ENCODE results near the gene DDX10. TPM values are rescaled to one million over a fixed set of nuclear protein-coding genes. Genes with fewer than 3 reads are reported as not detected.

Gene DDX10
- total RNA-seq, 4 donors from 2014 or later = 11.5 to 22.0 (median 14.3) TPM

GRCh38 chr11:108966978-108967377 is 302.1 kb downstream of the DDX10 start:
- no peak for DNase-seq (ENCODE audit: extremely low spot score)
- H3K27ac ChIP-seq (replicated peaks in 1 of 4) = peak overlapping the region in 1 of 4 donors; percentile 20
- no peaks in the 10 kb centered on the region for H3K9me3 ChIP-seq
- TF ChIP-seq POLR2A (IDR thresholded peaks at IDR 0.05; ENCODE audit: low read depth) = no peak
- TF ChIP-seq, protein P1, sequence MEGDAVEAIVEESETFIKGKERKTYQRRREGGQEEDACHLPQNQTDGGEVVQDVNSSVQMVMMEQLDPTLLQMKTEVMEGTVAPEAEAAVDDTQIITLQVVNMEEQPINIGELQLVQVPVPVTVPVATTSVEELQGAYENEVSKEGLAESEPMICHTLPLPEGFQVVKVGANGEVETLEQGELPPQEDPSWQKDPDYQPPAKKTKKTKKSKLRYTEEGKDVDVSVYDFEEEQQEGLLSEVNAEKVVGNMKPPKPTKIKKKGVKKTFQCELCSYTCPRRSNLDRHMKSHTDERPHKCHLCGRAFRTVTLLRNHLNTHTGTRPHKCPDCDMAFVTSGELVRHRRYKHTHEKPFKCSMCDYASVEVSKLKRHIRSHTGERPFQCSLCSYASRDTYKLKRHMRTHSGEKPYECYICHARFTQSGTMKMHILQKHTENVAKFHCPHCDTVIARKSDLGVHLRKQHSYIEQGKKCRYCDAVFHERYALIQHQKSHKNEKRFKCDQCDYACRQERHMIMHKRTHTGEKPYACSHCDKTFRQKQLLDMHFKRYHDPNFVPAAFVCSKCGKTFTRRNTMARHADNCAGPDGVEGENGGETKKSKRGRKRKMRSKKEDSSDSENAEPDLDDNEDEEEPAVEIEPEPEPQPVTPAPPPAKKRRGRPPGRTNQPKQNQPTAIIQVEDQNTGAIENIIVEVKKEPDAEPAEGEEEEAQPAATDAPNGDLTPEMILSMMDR (IDR thresholded peaks at IDR 0.05) = no peak
- TF ChIP-seq EP300 (IDR thresholded peaks at IDR 0.05) = no peak
- no peak for TF ChIP-seq POLR2AphosphoS5 (IDR thresholded peaks at IDR 0.05)
- intact Hi-C loops (cut with DNase I) = no loop called here
- H3K36me3 ChIP-seq = no peaks in the 10 kb centered on the region
- no peak overlapping the region for H3K4me3 ChIP-seq
- peaks cover 7 to 18% (median 12%) of the 10 kb centered on the region in 4 donors for H3K4me1 ChIP-seq
- H3K27me3 ChIP-seq = no peaks in the 10 kb centered on the region
- 42% methylated on average over 3 of the region's 3 CpGs for WGBS

- peak overlapping the region in 3 of 4 donors; percentile 20 to 49 (median 47) for H3K27ac ChIP-seq (replicated peaks in 1 of 4)
- 37% methylated on average over 7 of the region's 7 CpGs for WGBS
- peaks cover 7 to 18% (median 12%) of the 10 kb centered on the region in 4 donors for H3K4me1 ChIP-seq
- H3K36me3 ChIP-seq = no peaks in the 10 kb centered on the region
- no peak for DNase-seq (ENCODE audit: extremely low spot score)
- H3K4me3 ChIP-seq = no peak overlapping the region
- H3K27me3 ChIP-seq = no peaks in the 10 kb centered on the region
- intact Hi-C loops (cut with DNase I) = no loop called here
- no peaks in the 10 kb centered on the region for H3K9me3 ChIP-seq
- TF ChIP-seq, protein P1 (IDR thresholded peaks at IDR 0.05) = no peak
- TF ChIP-seq POLR2AphosphoS5 (IDR thresholded peaks at IDR 0.05) = peak; percentile 25 to 57
Observed at GRCh38 chr11:108967571-108967970, 302.7 kb downstream of the DDX10 start.

- intact Hi-C loops (cut with DNase I) = no loop called here
- H3K9me3 ChIP-seq = no peaks in the 10 kb centered on the region
- TF ChIP-seq POLR2AphosphoS5 (IDR thresholded peaks at IDR 0.05) = no peak
- TF ChIP-seq EP300 (IDR thresholded peaks at IDR 0.05) = no peak
- no peak for TF ChIP-seq POLR2A (IDR thresholded peaks at IDR 0.05; ENCODE audit: low read depth)
- TF ChIP-seq, protein P1 (IDR thresholded peaks at IDR 0.05) = no peak
- no peak for DNase-seq (ENCODE audit: extremely low spot score)
- H3K27me3 ChIP-seq = no peaks in the 10 kb centered on the region
- no peak overlapping the region for H3K27ac ChIP-seq (replicated peaks in 1 of 4)
- no peaks in the 10 kb centered on the region for H3K36me3 ChIP-seq
- 85% methylated on average over 6 of the region's 6 CpGs for WGBS
- peaks cover 7 to 18% (median 12%) of the 10 kb centered on the region in 4 donors for H3K4me1 ChIP-seq
- H3K4me3 ChIP-seq = no peak overlapping the region
Observed at GRCh38 chr11:108970221-108970991, 305.5 kb downstream of the DDX10 start.

DNA sequence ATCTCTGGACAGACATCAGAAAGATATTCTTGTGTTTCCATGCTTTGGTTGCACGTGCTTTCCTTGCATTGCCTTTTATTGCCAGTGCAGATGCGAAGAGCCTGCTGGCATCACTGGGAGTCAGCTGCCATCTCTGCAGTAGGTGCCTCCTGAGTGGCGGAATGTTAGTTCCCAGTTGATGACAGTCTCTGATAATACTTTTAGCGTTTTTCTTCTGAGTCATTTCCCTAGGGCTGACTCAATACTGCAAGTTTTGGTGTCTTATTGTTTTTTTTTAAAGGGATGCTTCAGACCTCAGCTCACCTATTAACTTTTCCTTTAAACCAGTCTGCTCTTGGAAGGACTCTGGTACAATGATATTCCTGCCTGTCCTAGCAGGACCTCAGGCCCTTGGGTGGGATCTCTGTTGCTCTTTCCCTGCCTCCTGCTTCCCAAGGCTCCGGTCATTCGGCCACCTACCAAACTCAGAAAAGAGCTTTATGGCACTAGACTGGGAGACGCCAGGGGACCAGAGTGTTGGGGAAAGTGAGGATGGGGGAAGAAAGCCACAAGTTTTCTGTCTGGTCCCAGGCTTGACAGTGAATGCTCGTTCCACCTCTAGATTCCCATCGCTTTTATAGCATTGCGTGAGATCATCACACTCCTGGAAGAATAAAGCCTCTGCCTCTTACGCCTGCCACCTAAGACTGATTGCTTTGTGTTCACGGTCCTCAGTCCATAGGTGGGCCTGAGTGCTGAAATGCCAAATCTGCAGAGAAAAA is 308.7 kb downstream of the DDX10 start:
- intact Hi-C loops (cut with DNase I) = no loop called here
- Histone ChIP-seq H3K27me3 (no peaks in the 10 kb centered on the region), H3K27ac (replicated peaks in 1 of 4) (no peak overlapping the region), H3K9me3 (no peaks in the 10 kb centered on the region), H3K4me3 (no peak overlapping the region), H3K36me3 (no peaks in the 10 kb centered on the region), H3K4me1 (no peaks in the 10 kb centered on the region)
- no peak for DNase-seq (ENCODE audit: extremely low spot score)
- TF ChIP-seq POLR2AphosphoS5 (IDR thresholded peaks at IDR 0.05) (no peak), EP300 (IDR thresholded peaks at IDR 0.05) (no peak), POLR2A (IDR thresholded peaks at IDR 0.05; ENCODE audit: low read depth) (no peak)
- TF ChIP-seq, protein P1 (IDR thresholded peaks at IDR 0.05) = no peak
- 86% methylated on average over 12 of the region's 12 CpGs for WGBS
